Right lobe of liver (tissue), 4 donors: ENCODE results near the gene MKRN2OS.

ENCODE experiments used
- POLR2A ChIP-seq: fragments of 450-650 bp; IDR thresholded peaks from one replicate; pipeline ENCODE4 v1.6.1; 2017; ENCODE audit warnings: antibody characterized with exemption, mild to moderate bottlenecking
- TF ChIP-seq, protein P1 (sequence below), 4 donors: fragments of 200-600 bp in 3 of 4; fragments of 450-650 bp in 1 of 4; IDR thresholded peaks; one replicate each; pipeline versions ENCODE4 v1.5.1 to v1.8.0; 2016 to 2022; ENCODE audit warnings: antibody characterized with exemption in 4 of 4, mild to moderate bottlenecking in 2 of 4
- donor health status: DM: no; HTN: no; CAD: no.
- donor health status: DM: no; HTN: no; CAD: no.
- donor health status: DM: no; HTN: yes; CAD: no.

DNA sequence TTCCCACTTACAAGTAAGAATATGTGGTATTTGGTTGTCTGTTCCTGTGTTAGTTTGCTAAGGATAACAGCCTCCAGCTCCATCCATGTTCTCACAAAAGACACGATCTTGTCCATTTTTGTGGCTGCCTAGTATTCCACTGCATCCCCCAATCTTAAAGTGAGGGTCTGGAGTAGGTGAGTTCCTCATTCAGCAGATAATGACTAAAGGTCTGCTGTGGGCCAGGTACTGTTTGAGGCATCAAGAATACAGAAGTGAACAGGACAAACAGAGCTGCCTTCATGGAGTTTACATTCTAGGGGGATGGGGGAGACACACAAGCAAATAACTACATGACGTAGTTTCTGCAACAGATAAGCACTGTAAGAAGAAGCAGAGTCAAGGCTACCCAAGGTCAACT is 24.3 kb downstream of the MKRN2OS start:
- TF ChIP-seq POLR2A, result no peak
- TF ChIP-seq, protein P1, sequence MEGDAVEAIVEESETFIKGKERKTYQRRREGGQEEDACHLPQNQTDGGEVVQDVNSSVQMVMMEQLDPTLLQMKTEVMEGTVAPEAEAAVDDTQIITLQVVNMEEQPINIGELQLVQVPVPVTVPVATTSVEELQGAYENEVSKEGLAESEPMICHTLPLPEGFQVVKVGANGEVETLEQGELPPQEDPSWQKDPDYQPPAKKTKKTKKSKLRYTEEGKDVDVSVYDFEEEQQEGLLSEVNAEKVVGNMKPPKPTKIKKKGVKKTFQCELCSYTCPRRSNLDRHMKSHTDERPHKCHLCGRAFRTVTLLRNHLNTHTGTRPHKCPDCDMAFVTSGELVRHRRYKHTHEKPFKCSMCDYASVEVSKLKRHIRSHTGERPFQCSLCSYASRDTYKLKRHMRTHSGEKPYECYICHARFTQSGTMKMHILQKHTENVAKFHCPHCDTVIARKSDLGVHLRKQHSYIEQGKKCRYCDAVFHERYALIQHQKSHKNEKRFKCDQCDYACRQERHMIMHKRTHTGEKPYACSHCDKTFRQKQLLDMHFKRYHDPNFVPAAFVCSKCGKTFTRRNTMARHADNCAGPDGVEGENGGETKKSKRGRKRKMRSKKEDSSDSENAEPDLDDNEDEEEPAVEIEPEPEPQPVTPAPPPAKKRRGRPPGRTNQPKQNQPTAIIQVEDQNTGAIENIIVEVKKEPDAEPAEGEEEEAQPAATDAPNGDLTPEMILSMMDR (IDR thresholded peaks at IDR 0.05), result no peak
